HuH-7 (cell line): ENCODE data around the gene ZYG11B.
"Not testable (repeated sequence)": the region's sequence is repeated elsewhere in the genome, so short reads cannot be mapped to it uniquely, and the experiment has no call there.

Source experiments
- DNase-seq: peaks from one replicate; pipeline ENCODE4 v3.0.0; 2011; ENCODE audit warnings: low spot score

ZYG11B gene

GRCh38 chr1:52756020-52756419 is 29.8 kb downstream of the ZYG11B start:
- no peak for DNase-seq

- no peak for DNase-seq
Observed at GRCh38 chr1:52759908-52760307, 33.7 kb downstream of the ZYG11B start.

DNA sequence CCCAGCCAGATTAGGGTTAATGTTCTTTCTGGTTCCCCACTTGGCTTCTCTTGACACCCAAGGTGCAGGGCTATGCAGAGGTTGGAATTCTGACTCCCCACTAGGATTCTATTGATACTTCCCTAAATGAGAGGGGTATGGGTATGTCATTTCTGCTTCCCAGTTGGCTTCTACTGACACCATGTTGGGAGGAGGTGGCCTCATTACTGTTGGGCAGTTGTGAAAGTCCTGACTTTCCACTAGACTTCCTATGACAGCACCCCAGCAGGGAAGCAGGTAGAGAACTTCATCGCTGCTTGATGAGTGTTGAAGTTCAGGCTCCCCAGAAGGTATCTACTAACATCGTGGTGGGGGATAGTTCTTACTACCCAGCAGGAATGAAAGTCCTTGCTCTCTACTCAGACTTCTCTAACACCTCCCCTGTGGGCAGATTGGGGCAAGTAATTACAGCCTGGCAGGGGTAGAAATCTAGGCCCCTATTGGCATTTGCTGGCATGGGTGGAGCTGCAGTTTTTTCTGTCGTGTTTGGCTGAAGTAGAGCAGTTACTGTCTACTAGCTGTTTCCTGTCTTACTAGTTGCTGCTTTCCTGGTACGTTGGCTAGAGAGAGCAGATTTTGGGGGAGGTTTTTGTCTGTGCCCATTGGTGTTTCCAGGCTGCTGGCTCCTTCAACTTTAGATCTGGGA is 41.5 kb downstream of the ZYG11B start:
- DNase-seq, result no peak

- no peak for DNase-seq
Observed at GRCh38 chr1:52769346-52770033, 43.2 kb downstream of the ZYG11B start.

- no peak for DNase-seq
Observed at GRCh38 chr1:52771384-52771783, 45.1 kb downstream of the ZYG11B start.

DNA sequence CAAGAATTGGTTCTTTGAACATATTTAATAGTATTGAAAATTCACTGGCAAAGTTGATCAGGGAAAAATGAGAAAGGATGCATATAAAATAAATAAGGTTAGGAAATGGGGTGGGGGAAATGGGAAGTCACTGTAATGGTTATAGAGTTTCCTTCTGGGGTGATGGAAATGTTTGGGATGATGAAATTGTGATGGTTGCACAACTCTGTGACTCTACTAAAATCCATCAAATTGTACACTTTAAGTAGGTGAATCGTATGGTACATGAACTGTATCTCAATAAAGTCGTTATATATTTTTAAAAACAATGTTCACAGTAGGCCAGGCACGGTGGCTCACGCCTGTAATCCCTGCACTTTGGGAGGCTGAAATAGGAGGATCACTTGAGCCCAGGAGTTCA is 59.9 kb downstream of the ZYG11B start:
- no peak for DNase-seq

GRCh38 chr1:52790429-52790828 is 64.2 kb downstream of the ZYG11B start:
- DNase-seq, result not testable (repeated sequence)

DNA sequence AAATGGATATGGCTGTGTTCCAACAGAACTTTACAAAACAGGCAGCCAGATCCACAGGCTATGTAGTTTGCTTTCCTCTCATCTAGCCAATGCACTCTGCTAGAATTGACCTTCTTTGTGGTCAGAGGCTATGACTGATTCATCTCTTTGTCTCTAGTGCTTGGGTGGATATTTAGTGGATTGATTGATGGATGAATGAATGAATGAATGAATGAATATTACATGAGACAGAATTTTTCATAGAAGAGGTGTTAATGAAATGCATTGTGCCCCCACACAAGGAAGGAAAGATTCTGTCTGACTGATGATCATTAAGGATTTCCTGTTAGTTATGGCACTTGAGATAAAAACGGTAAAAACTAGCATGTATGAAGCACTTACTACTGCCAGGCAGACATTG is 65.8 kb downstream of the ZYG11B start:
- no peak for DNase-seq

DNA sequence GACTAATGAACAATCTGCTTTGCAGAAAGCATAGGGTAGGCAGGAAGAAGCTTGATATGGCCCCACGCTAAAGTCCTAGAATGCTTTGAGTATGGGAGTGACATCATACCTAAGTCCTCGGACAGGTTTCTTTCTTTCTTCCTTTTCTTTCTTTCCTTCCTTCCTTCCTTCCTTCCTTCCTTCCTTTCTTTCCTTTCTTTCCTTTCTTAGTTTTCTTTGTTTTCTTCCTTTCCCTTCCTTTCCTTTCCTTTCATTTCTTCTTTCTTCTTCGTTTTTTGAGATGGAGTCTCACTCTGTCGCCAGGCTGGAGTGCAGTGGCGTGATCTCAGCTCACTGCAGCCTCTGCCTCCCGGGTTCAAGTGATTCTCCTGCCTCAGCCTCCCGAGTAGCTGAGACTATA is 67.5 kb downstream of the ZYG11B start:
- DNase-seq, result not testable (repeated sequence)

DNA sequence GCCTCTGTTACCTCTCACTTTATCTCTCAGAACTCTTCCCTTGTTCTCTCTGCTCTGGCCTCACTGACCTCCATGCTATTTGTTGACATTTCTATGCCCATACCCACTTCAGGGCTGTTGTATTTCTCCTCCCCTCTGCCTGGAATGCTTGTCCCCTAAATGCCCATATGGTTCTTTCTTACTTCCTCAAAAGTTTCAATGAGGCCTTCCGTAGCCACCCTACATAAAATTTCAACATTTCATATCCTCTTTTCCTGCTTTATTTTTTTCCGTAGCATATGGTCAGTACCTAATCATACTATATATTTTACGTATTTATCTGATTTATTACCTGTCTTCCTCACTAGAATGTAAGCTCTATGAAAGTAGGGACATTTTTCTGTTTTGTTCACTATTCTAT is 69.2 kb downstream of the ZYG11B start:
- DNase-seq, result no peak

- DNase-seq, result no peak
Observed at GRCh38 chr1:52798331-52798730, 72.1 kb downstream of the ZYG11B start.

GRCh38 chr1:52801011-52801410 is 74.8 kb downstream of the ZYG11B start:
- DNase-seq, result no peak

GRCh38 chr1:52804083-52804482 is 77.8 kb downstream of the ZYG11B start:
- not testable (repeated sequence) for DNase-seq

GRCh38 chr1:52814465-52814864 is 88.2 kb downstream of the ZYG11B start:
- no peak for DNase-seq

DNA sequence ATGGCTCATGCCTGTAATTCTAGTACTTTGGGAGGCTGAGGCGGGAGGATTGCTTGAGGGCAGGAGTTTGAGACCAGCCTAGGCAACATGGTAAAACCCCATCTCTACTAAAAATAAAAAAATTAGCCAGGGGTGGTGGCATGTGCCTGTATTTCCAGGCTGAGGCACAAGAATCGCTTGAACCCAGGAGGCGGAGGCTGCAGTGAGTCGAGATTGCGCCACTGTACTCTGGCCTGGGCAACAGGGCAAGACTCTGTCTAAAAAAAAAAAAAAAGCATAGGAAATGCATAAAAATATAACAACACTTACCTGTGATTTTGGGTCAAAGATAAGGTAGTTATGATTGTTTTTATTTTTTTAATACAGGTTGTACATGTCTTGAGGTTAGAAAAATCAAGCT is 94.6 kb downstream of the ZYG11B start:
- not testable (repeated sequence) for DNase-seq

DNA sequence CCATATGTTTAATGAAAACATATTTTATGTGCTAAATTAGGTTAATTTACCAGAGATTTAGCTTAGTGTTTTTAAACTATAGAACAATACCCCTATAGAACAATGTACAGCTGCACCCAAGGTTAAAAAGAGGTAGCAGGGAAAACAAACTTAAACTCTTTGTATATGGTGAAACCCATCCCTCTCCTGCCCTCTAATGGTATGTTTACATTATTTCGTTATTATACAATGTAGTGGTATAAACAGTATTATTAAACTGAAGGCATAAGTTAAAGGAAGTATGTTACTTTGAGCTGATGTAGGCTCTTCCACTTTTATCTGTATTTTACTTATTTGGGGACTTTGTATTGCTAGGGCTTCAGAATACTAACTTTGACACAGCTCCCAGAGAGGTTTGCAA is 99.6 kb downstream of the ZYG11B start:
- DNase-seq, result no peak

GRCh38 chr1:52834798-52835197 is 108.5 kb downstream of the ZYG11B start:
- DNase-seq, result no peak

GRCh38 chr1:52836035-52836434 is 109.8 kb downstream of the ZYG11B start:
- no peak for DNase-seq

- not testable (repeated sequence) for DNase-seq
Observed at GRCh38 chr1:52839175-52839574, 112.9 kb downstream of the ZYG11B start.

DNA sequence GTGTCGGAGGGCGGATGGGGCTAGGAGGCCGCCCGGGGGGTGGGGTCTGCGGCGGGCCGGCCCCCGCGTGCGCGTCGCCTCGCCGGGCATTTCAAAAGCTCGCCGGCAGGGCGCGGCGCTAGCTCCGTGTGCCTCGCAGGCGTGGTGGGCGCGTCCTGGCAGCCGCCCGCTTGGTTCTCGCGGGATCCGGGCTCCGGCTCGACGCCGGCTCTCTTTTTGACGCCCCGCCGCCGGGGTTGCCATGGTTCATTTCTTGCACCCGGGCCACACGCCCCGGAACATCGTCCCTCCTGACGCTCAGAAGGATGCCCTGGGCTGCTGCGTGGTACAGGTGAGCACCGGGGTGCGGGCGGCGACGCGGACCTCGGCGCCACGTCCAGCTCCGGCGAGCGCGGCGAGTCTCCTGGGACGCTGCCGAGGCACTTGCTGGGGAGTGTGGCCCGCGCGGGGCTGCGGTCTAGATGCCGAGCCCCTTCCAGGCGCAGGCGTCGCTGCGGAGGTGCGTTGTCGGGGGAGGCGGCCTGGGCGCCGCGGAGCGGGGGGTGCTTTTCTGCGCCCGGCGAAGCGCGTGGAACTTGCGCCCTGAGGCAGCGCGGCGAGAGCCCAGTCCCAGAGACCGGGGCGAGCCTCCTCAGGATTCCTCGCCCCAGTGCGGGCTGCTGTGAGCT is 116.5 kb downstream of the ZYG11B start, which contains the start of gene ZYG11A:
ZYG11A (plus strand) TSS at position 118 of the 668 bp plus-strand sequence; CDS start at position 242, 124 bp downstream.
- DNase-seq, result peak; percentile 84

DNA sequence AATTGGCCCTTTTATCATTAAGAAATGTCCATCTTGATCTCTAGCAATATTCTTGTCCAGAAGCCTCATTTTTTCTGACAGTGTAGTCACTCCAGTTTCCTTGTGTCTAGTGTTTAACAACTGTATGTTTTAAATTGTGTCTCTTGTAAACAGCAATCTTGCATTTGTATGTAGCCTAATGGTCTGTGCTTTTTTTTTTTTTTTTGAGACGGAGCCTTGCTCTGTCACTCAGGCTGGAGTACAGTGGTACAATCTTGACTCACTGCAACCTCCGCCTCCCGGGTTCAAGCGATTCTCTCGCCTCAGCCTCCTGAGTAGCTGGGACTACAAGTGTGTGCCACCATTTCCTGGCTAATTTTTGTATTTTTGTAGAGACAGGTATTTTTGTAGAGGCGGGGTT is 118.9 kb downstream of the ZYG11B start:
- DNase-seq, result not testable (repeated sequence)

DNA sequence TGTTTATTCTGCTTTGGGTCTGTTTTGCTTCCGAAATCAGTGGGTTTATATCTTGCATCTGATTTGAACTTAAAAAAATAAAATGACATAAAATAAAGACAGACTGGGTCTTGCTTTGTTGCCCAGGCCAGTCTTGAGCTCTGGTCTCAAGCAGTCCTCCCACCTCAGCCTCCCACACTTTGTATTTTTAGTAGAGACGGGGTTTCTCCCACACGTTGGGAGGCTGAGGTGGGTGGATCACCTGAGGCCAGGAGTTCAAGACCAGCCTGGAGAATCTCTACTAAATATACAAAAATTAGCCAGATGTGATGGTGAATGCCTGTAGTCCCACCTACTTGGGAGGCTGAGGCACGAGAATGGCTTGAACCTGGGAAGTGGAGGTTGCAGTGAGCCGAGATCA is 122.2 kb downstream of the ZYG11B start:
- DNase-seq, result no peak

DNA sequence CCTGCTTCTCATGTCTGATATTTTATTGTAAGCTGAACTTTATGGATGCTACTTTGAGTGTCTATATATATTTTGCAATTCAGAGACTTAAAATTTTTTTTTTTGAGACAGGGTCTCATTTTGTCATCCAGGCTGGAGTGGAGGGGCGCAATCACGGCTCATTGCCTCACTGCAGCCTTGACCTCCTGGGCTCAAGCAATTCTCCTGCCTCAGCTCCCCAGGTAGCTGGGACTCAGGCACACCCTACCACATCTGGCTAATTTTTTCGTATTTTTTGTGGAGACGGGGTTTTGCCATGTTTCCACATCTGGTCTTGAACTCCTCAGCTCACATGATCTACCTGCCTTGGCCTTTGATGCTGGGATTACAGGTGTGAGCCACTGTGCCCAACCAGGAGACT is 124.7 kb downstream of the ZYG11B start:
- DNase-seq, result no peak
